Psoas muscle (tissue), 8 donors: ENCODE data around the gene PCMTD2. TPM values are rescaled to one million over a fixed set of nuclear protein-coding genes. Genes with fewer than 3 reads are reported as not detected.
A peak's percentile ranks its signal among the peaks of the same experiment; 100 is the strongest.

Experiments
- ATAC-seq, 4 donors: fragments of 200-7000 bp; cut with Tn5 transposase; one replicate each; pipeline ENCODE4 v1.9.1; 2020; ENCODE audit warnings: moderate library complexity in 3 of 4, mild to moderate bottlenecking in 2 of 4
- DNase-seq, 2 donors: peaks; one replicate each; pipeline ENCODE4 v3.0.0-alpha.2; 2020
- H3K27ac ChIP-seq: fragments of 200-600 bp; one replicate; pipeline ENCODE4 v1.8.0; 2022
- H3K27me3 ChIP-seq, 3 donors: fragments of 200-600 bp in 1 of 3; one replicate each; pipeline versions ENCODE4 v1.6.1 to v1.8.0; 2013 to 2022; ENCODE audit warnings: low read length in 2 of 3, mild to moderate bottlenecking in 2 of 3, moderate library complexity in 1 of 3; ENCODE audit not compliant: insufficient read depth in 3 of 3
- H3K36me3 ChIP-seq, 2 donors: fragments of 200-600 bp in 1 of 2; one replicate each; pipeline versions ENCODE4 v1.6.1 to v1.8.0; 2013 to 2022; ENCODE audit warnings: low read depth in 1 of 2, mild to moderate bottlenecking in 1 of 2, moderate library complexity in 1 of 2; ENCODE audit not compliant: insufficient read depth in 1 of 2
- H3K4me1 ChIP-seq: fragments of 200-600 bp; one replicate; pipeline ENCODE4 v1.8.0; 2022
- H3K4me3 ChIP-seq: fragments of 200-600 bp; one replicate; pipeline ENCODE4 v1.8.0; 2022; ENCODE audit warnings: mild to moderate bottlenecking
- H3K9me3 ChIP-seq: fragments of 200-600 bp; one replicate; pipeline ENCODE4 v1.8.0; 2022
- WGBS, 3 donors: extraction: QIAGEN DNeasy Blood & Tissue Kit; methylation state at CpG; one replicate each; pipeline versions ENCODE4 v1.1.6 to v1.1.7; 2013; 5-methylcytosine and 5-hydroxymethylcytosine counted together
- intact Hi-C, 2 donors: fragments of 100-400 bp; cut with DNase I; formaldehyde crosslinking; loops; one replicate each; pipeline versions ENCODE4 v1.11.0 to v1.14.2; 2022
- long read RNA-seq, 2 donors: library from polyadenylated mRNA; unstranded; transcript quantifications; one replicate each; pipeline ENCODE4 v2.0.0, GENCODE V29; 2021
- polyA plus RNA-seq, 3 donors: library from polyadenylated mRNA; stranded (reverse); fragments of 200-250 nt; gene quantifications; one replicate each; pipeline ENCODE4 v1.2.3, GENCODE V29; 2013
- total RNA-seq, 4 donors: library from RNA; stranded (reverse); fragmentation: NEBNext Ultra II Directional in 2 of 4; extraction: Animal tissue kit (Norgen Biotek cat#: 25700) in 2 of 4; gene quantifications; one replicate each; pipeline versions ENCODE4 v1.2.1 to v1.2.4, GENCODE V29; 2021 to 2023
- TF ChIP-seq, protein P1 (sequence below): fragments of 200-600 bp; IDR thresholded peaks from one replicate; pipeline ENCODE4 v1.8.0; 2022; ENCODE audit warnings: antibody characterized with exemption
- donor health status: healthy with polysubstance abuse.
- donor health status: DM: no; HTN: no; CAD: no; lungs with moderate emphysema.
- donor health status: Bipolar disorder and iron deficiency.
- donor health status: healthy.
- donor health status: DM: yes; HTN: yes; CAD: no.
- donor health status: DM: no; HTN: no; CAD: no.
- donor health status: DM: no; HTN: no; CAD: no.
- donor health status: DM: yes; HTN: yes; CAD: no.

Gene PCMTD2
- total RNA-seq = 10 to 100 TPM; 37.7 to 47.3 (median 41.7) TPM
- 10 to 100 TPM; 11.7 to 37.8 (median 17.4) TPM for polyA plus RNA-seq
- long read RNA-seq, donor 1, transcript PCMTD2-203 (6 exons, 3,843 nt) = major isoform, 24 of 36 reads
- long read RNA-seq, donor 1, partial matches to known transcripts = 2 of 36 reads
- long read RNA-seq, donor 1, other reads (novel, unspliced or antisense) = 10 of 36 reads
- long read RNA-seq, donor 2, transcript PCMTD2-203 (6 exons, 3,843 nt) = major isoform, 32 of 65 reads
- long read RNA-seq, donor 2, transcript PCMTD2-204 (6 exons, 3,212 nt) = minor isoform, 7 of 65 reads
- long read RNA-seq, donor 2, partial matches to known transcripts = 9 of 65 reads
- long read RNA-seq, donor 2, other reads (novel, unspliced or antisense) = 17 of 65 reads

DNA sequence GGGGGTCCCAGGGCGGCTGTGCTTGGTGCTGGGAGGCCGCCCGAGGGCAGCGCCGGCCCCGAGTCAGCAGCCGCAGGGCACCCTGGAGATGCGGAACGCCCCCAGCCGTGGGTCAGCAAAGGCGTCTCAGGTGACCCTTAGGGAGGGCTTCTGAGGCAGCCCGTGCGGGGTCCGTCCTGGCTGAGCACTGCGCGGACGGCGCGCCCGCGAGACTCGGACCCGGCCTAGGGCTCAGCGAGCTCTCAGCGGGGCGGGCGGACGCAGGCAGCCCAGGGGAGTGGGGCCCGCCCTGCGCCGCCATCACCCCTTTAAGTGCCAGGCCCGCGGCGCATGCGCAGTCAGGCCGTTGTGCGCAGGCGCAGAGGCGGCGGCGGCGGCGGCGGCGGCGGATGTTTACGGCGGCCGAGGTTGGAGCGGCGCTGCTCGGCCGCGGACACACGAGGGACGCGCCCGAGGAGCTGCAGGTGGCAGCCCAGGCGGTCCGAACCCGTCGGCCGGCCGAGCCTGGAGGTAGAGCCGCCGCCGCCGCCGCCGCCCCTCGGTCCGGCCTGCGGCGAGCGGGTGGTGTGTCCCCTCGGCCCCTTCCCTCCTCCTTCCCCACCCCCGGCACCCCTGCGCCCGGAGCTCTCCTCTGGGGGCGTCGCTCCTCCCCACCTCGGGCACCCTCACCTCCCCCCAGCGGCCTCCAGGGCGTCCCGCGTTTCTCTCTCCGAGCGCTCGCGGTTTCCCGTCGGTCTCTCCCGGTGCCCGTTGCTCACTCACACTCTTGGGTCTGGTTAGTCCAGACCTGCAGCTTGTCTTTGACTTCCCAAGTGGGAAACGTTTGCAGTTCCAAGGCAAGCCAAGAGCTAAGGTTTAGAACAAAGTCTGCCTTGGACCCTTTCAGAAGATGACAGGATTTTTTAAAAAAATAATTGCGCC, at the start of gene PCMTD2:
PCMTD2 (plus strand) TSS at position 388 of the 921 bp plus-strand sequence. CDS start 4,218 bp downstream, outside the sequence.
- ATAC-seq (peak; percentile 95 to 97 (median 96)), DNase-seq (peak; percentile 88 to 92)
- peaks cover 39% of the 10 kb centered on the region for H3K4me1 ChIP-seq
- intact Hi-C loops = no loop called here
- H3K4me3 ChIP-seq = peak within 1 kb of the TSS; percentile 79
- 1% methylated on average over 62 to 95 of the region's 96 CpGs for WGBS, 3 donors
- H3K27ac ChIP-seq = peak within 1 kb of the TSS; percentile 91
- TF ChIP-seq, protein P1, sequence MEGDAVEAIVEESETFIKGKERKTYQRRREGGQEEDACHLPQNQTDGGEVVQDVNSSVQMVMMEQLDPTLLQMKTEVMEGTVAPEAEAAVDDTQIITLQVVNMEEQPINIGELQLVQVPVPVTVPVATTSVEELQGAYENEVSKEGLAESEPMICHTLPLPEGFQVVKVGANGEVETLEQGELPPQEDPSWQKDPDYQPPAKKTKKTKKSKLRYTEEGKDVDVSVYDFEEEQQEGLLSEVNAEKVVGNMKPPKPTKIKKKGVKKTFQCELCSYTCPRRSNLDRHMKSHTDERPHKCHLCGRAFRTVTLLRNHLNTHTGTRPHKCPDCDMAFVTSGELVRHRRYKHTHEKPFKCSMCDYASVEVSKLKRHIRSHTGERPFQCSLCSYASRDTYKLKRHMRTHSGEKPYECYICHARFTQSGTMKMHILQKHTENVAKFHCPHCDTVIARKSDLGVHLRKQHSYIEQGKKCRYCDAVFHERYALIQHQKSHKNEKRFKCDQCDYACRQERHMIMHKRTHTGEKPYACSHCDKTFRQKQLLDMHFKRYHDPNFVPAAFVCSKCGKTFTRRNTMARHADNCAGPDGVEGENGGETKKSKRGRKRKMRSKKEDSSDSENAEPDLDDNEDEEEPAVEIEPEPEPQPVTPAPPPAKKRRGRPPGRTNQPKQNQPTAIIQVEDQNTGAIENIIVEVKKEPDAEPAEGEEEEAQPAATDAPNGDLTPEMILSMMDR = no peak
- H3K27me3 ChIP-seq = no peaks in the 10 kb centered on the region
- no peaks in the 10 kb centered on the region for H3K9me3 ChIP-seq
- no peaks in the 10 kb centered on the region for H3K36me3 ChIP-seq

GRCh38 chr20:64206614-64207013, 48.9 kb upstream of the PCMTD2 start:
- TF ChIP-seq, protein P1 = no peak
- no peak for ATAC-seq
- Histone ChIP-seq H3K27me3 (peaks cover 0 to 10% (median 0%) of the 10 kb centered on the region in 3 donors), H3K4me1 (no peaks in the 10 kb centered on the region), H3K27ac (no peak overlapping the region), H3K36me3 (no peaks in the 10 kb centered on the region), H3K9me3 (no peaks in the 10 kb centered on the region), H3K4me3 (no peak overlapping the region)
- intact Hi-C loops = no loop called here
- no peak for DNase-seq
- WGBS, 3 donors = 91 to 95% (median 95%) methylated on average over 8 of the region's 8 CpGs

DNA sequence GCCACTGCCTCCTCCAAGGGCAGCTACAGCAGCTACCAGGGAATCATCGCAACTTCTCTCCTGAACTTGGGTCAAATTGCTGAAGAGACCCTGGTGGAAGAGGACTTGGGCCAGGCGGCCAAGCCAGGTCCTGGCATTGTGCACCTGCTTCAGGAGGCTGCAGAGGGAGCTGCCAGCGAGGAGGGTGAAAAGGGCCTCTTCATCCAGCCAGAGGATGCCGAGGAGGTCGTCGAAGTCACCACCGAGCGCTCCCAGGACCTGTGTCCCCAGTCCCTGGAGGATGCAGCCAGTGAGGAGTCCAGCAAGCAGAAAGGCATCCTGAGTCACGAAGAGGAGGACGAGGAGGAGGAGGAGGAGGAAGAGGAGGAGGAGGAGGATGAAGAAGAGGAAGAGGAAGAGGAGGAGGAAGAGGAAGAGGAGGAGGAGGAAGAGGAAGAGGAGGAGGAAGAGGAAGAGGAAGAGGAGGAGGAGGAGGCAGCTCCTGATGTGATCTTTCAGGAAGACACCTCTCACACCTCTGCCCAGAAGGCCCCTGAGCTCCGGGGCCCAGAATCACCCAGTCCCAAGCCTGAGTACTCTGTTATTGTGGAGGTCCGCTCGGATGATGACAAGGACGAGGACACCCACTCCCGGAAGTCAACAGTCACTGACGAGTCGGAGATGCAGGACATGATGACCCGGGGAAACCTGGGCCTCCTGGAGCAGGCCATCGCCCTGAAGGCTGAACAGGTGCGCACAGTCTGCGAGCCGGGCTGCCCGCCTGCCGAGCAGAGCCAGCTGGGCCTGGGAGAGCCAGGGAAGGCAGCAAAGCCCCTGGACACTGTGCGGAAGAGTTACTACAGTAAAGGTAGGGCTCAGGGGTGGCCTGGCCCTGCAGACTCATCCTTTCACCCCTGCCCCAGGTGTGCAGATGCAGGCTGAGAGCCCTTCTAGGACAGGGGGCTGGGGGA, 47.6 kb upstream of the PCMTD2 start:
- no peak overlapping the region for H3K27ac ChIP-seq
- no peak for DNase-seq
- TF ChIP-seq, protein P1 = no peak

GRCh38 chr20:64209148-64209547, 46.4 kb upstream of the PCMTD2 start:
- Histone ChIP-seq H3K4me3 (no peak overlapping the region), H3K27ac (no peak overlapping the region), H3K4me1 (peaks cover 19% of the 10 kb centered on the region), H3K36me3 (no peaks in the 10 kb centered on the region), H3K9me3 (no peaks in the 10 kb centered on the region), H3K27me3 (peaks cover 0 to 2% (median 0%) of the 10 kb centered on the region in 3 donors)
- TF ChIP-seq, protein P1 = no peak
- intact Hi-C loops = no loop called here
- ATAC-seq = no peak
- no peak for DNase-seq
- 77 to 91% (median 86%) methylated on average over 7 of the region's 7 CpGs for WGBS, 3 donors

More for the DNA sequence above, 47.6 kb upstream of the PCMTD2 start:
- Histone ChIP-seq H3K9me3 (no peaks in the 10 kb centered on the region), H3K36me3 (no peaks in the 10 kb centered on the region), H3K4me1 (peaks cover 7% of the 10 kb centered on the region), H3K27me3 (peaks cover 0 to 10% (median 0%) of the 10 kb centered on the region in 3 donors), H3K4me3 (no peak overlapping the region)
- 77 to 89% (median 82%) methylated on average over 25 of the region's 25 CpGs for WGBS, 3 donors
- ATAC-seq = no peak
- intact Hi-C loops = no loop called here
